Esophagus squamous epithelium (tissue), 4 donors: ENCODE measurements around the gene GRPEL1.

Experiments
- POLR2A ChIP-seq, 4 donors: fragments of 450-650 bp; IDR thresholded peaks; one replicate each; pipeline ENCODE4 v1.6.1; 2017; ENCODE audit warnings: antibody characterized with exemption in 4 of 4, mild to moderate bottlenecking in 4 of 4, moderate library complexity in 3 of 4
- TF ChIP-seq, protein P1 (sequence below), 6 experiments: fragments of 450-650 bp in 4 of 6; fragments of 200-600 bp in 2 of 6; sonication (generic) in 2 of 6; IDR thresholded peaks; one replicate each; pipeline ENCODE4 v1.5.1; 2016 to 2019; ENCODE audit warnings: antibody characterized with exemption in 6 of 6, mild to moderate bottlenecking in 4 of 6, moderate library complexity in 4 of 6

DNA sequence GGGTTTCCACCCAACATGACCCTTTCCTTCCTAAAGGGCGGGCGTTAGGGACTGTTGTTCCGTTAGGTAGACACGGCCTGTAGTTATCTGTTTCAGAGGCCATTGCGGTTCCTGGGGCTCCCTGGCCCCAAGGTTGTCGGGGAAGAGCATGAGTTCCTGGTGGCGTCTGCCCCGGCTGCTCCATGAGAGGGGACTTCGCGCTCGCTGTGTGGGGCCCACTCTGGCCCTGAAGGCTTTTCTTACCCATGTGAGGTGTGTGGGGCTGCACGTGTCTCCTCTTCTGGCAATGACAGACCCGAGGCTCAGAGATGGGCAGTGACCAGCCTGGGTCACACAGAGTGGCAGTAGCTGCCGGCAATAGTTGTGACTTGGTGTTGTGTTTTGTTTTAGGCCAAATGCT is 15.6 kb downstream of the GRPEL1 start:
- TF ChIP-seq, protein P1, sequence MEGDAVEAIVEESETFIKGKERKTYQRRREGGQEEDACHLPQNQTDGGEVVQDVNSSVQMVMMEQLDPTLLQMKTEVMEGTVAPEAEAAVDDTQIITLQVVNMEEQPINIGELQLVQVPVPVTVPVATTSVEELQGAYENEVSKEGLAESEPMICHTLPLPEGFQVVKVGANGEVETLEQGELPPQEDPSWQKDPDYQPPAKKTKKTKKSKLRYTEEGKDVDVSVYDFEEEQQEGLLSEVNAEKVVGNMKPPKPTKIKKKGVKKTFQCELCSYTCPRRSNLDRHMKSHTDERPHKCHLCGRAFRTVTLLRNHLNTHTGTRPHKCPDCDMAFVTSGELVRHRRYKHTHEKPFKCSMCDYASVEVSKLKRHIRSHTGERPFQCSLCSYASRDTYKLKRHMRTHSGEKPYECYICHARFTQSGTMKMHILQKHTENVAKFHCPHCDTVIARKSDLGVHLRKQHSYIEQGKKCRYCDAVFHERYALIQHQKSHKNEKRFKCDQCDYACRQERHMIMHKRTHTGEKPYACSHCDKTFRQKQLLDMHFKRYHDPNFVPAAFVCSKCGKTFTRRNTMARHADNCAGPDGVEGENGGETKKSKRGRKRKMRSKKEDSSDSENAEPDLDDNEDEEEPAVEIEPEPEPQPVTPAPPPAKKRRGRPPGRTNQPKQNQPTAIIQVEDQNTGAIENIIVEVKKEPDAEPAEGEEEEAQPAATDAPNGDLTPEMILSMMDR (IDR thresholded peaks at IDR 0.05) = no peak
- no peak for TF ChIP-seq POLR2A (IDR thresholded peaks at IDR 0.05)
